22Rv1 (cell line): Measurements from ENCODE around the gene RHBDL3.

Experiments
- CTCF ChIP-seq: fragments of 450-650 bp; IDR thresholded peaks from 2 replicates; pipeline ENCODE4 v1.5.1; 2017; ENCODE audit warnings: mild to moderate bottlenecking
- ZFX ChIP-seq: fragments of 450-650 bp; IDR thresholded peaks from 2 replicates; pipeline ENCODE4 v1.6.1; 2017; ENCODE audit warnings: antibody characterized with exemption, borderline replicate concordance

- TF ChIP-seq CTCF (no peak), ZFX (no peak)
These were observed 3.6 kb upstream of the RHBDL3 start for GRCh38 chr17:32261936-32262510.
